H1 (cell line): ENCODE data around the gene CXXC5. TPM values are rescaled to one million over a fixed set of nuclear protein-coding genes. Genes with fewer than 3 reads are reported as not detected.
"Not testable (repeated sequence)": the region's sequence is repeated elsewhere in the genome, so short reads cannot be mapped to it uniquely, and the experiment has no call there.

ENCODE experiments used
- CTCF ChIA-PET: fragments of 300-600 bp; sonication (Branson Sonifier 250); formaldehyde crosslinking; loops from one replicate; lab custom pipeline; 2021; ENCODE audit not compliant: partially characterized antibody; lab: Charles Lee
- POLR2A ChIA-PET: fragments of 300-600 bp; sonication (Branson Sonifier 250); formaldehyde crosslinking; loops from one replicate; lab custom pipeline; 2021; ENCODE audit warnings: inconsistent platforms; ENCODE audit not compliant: partially characterized antibody; lab: Charles Lee
- DNase-seq, 2 experiments: peaks; one replicate each; pipeline versions ENCODE4 v3.0.0 to v3.0.0-alpha.2; 2010 to 2022; ENCODE audit warnings: low spot score in 2 of 2, low read depth in 1 of 2, mixed read lengths in 1 of 2
- FAIRE-seq: peaks from 2 replicates; lab custom pipeline; 2011; peaks lifted over from hg19 to GRCh38; lab: Jason Lieb, UNC
- H2AFZ ChIP-seq: 2 replicates; pipeline ENCODE4 v1.8.1; 2012; ENCODE audit warnings: low read length, inconsistent platforms
- H2AK5ac ChIP-seq: 2 replicates; pipeline ENCODE4 v1.6.1; 2013; ENCODE audit warnings: low read depth, low read length
- H2BK120ac ChIP-seq: replicated peaks from 2 replicates; pipeline ENCODE3; 2013; ENCODE audit warnings: low read depth, low read length, inconsistent platforms
- H2BK12ac ChIP-seq: 2 replicates; pipeline ENCODE4 v1.6.1; 2013; ENCODE audit warnings: low read depth, low read length
- H2BK15ac ChIP-seq: 2 replicates; pipeline ENCODE4 v1.6.1; 2013; ENCODE audit warnings: low read length
- H2BK20ac ChIP-seq: 2 replicates; pipeline ENCODE4 v1.6.1; 2013; ENCODE audit warnings: low read length
- H2BK5ac ChIP-seq: 2 replicates; pipeline ENCODE4 v1.6.1; 2013; ENCODE audit warnings: low read depth, low read length
- H3K14ac ChIP-seq: 2 replicates; pipeline ENCODE4 v1.6.1; 2013; ENCODE audit warnings: inconsistent platforms; ENCODE audit not compliant: insufficient read length
- H3K18ac ChIP-seq: 2 replicates; pipeline ENCODE4 v1.6.1; 2013; ENCODE audit warnings: low read length; ENCODE audit errors: extremely low read depth
- H3K23ac ChIP-seq: 2 replicates; pipeline ENCODE4 v1.6.1; 2013; ENCODE audit warnings: inconsistent platforms; ENCODE audit not compliant: insufficient read length
- H3K23me2 ChIP-seq: 2 replicates; pipeline ENCODE4 v1.6.1; 2013; ENCODE audit warnings: low read depth, low read length
- H3K27ac ChIP-seq: 2 replicates; pipeline ENCODE4 v1.6.1; 2011; ENCODE audit warnings: low read depth, low read length, inconsistent platforms
- H3K27me3 ChIP-seq, 4 experiments: replicated peaks in 1 of 4; 1 replicate in 1 of 4; 2 replicates in 3 of 4; pipeline versions ENCODE4 v1.6.1 to v1.8.1; 2011 to 2013; ENCODE audit warnings: low read length in 3 of 4, mild to moderate bottlenecking in 3 of 4, inconsistent platforms in 2 of 4, mixed read lengths in 2 of 4, moderate library complexity in 1 of 4; ENCODE audit not compliant: control insufficient read depth in 3 of 4, insufficient read depth in 3 of 4; ENCODE audit errors: extremely low read depth in 1 of 4
- H3K36me3 ChIP-seq, 4 experiments: 2 replicates each; pipeline versions ENCODE4 v1.6.1 to v1.8.1; 2011 to 2013; ENCODE audit warnings: mild to moderate bottlenecking in 4 of 4, low read length in 3 of 4, moderate library complexity in 2 of 4, control low read depth in 1 of 4, inconsistent platforms in 1 of 4; ENCODE audit not compliant: insufficient read depth in 4 of 4, control insufficient read depth in 2 of 4
- H3K4ac ChIP-seq: replicated peaks from 2 replicates; pipeline ENCODE3; 2013; ENCODE audit warnings: low read length, low read depth, mixed read lengths, inconsistent platforms; ENCODE audit not compliant: insufficient read length
- H3K4me1 ChIP-seq, 4 experiments: replicated peaks in 1 of 4; 1 replicate in 1 of 4; 2 replicates in 3 of 4; pipeline versions ENCODE4 v1.6.1 to v1.8.1; 2011 to 2013; ENCODE audit warnings: low read length in 3 of 4, inconsistent platforms in 2 of 4, mixed read lengths in 1 of 4; ENCODE audit not compliant: insufficient read depth in 4 of 4, control insufficient read depth in 3 of 4
- H3K4me2 ChIP-seq, 2 experiments: 2 replicates each; pipeline versions ENCODE4 v1.6.1 to v1.8.1; 2011 to 2013; ENCODE audit warnings: low read depth in 2 of 2, low read length in 2 of 2, control low read depth in 1 of 2, inconsistent platforms in 1 of 2, mild to moderate bottlenecking in 1 of 2; ENCODE audit not compliant: insufficient read depth in 1 of 2
- H3K4me3 ChIP-seq, 4 experiments: fragments of 200-600, 300-600 bp in 1 of 4; sonication (generic), shearing (Covaris generic), sonication (Bioruptor Twin) in 1 of 4; 2 replicates each; pipeline versions ENCODE4 v1.5.1 to v1.8.1; 2011 to 2016; ENCODE audit warnings: low read length in 4 of 4, low read depth in 3 of 4, control low read depth in 2 of 4, inconsistent platforms in 2 of 4, mild to moderate bottlenecking in 2 of 4, mixed read lengths in 1 of 4, moderate library complexity in 1 of 4; ENCODE audit not compliant: insufficient read depth in 2 of 4; ENCODE audit errors: extremely low read depth in 1 of 4
- H3K56ac ChIP-seq: replicated peaks from 2 replicates; pipeline ENCODE3; 2013; ENCODE audit warnings: low read depth, mild to moderate bottlenecking, mixed read lengths, low read length, inconsistent platforms; ENCODE audit not compliant: insufficient read length
- H3K79me1 ChIP-seq: 2 replicates; pipeline ENCODE4 v1.6.1; 2013; ENCODE audit warnings: low read depth, low read length, control low read depth
- H3K79me2 ChIP-seq, 2 experiments: 2 replicates each; pipeline versions ENCODE4 v1.6.1 to v1.8.1; 2012 to 2013; ENCODE audit warnings: low read length in 2 of 2, mild to moderate bottlenecking in 2 of 2, inconsistent platforms in 1 of 2; ENCODE audit not compliant: insufficient read depth in 2 of 2, control insufficient read depth in 1 of 2
- H3K9ac ChIP-seq, 4 experiments: replicated peaks in 1 of 4; 1 replicate in 1 of 4; 2 replicates in 3 of 4; pipeline versions ENCODE4 v1.6.1 to v1.8.1; 2011 to 2013; ENCODE audit warnings: low read depth in 3 of 4, low read length in 3 of 4, control low read depth in 2 of 4, mild to moderate bottlenecking in 2 of 4, moderate library complexity in 2 of 4, inconsistent platforms in 1 of 4; ENCODE audit errors: extremely low read depth in 1 of 4
- H3K9me3 ChIP-seq, 2 experiments: 2 replicates each; pipeline versions ENCODE4 v1.6.1 to v1.8.1; 2012 to 2013; ENCODE audit warnings: mild to moderate bottlenecking in 2 of 2, moderate library complexity in 2 of 2, control low read depth in 1 of 2, inconsistent platforms in 1 of 2, low read depth in 1 of 2, low read length in 1 of 2, mixed read lengths in 1 of 2; ENCODE audit not compliant: insufficient read depth in 2 of 2
- H4K20me1 ChIP-seq, 2 experiments: replicated peaks in 1 of 2; 2 replicates each; pipeline versions ENCODE3 to v1.8.1; 2011 to 2013; ENCODE audit warnings: inconsistent platforms in 2 of 2, low read length in 2 of 2, mild to moderate bottlenecking in 1 of 2; ENCODE audit not compliant: insufficient read depth in 2 of 2, control insufficient read depth in 1 of 2
- H4K5ac ChIP-seq: 2 replicates; pipeline ENCODE4 v1.6.1; 2013; ENCODE audit warnings: low read length, low read depth, mixed read lengths, inconsistent platforms; ENCODE audit not compliant: insufficient read length
- H4K8ac ChIP-seq: 2 replicates; pipeline ENCODE4 v1.8.0; 2013; ENCODE audit warnings: mild to moderate bottlenecking, moderate library complexity, low read length, inconsistent platforms; ENCODE audit not compliant: insufficient read depth; ENCODE audit errors: extremely low read depth
- H4K91ac ChIP-seq: replicated peaks from 2 replicates; pipeline ENCODE3; 2013; ENCODE audit warnings: low read length, mixed read lengths, inconsistent platforms; ENCODE audit not compliant: insufficient read length
- WGBS, 2 experiments: shearing (Covaris generic) in 1 of 2; methylation state at CpG; one replicate each; pipeline versions ENCODE4 v1.1.6 to v1.1.7; 2013 to 2015; ENCODE audit warnings: low lambda C conversion rate in 2 of 2, mixed read lengths in 2 of 2, inconsistent platforms in 1 of 2, low coverage in 1 of 2, missing lambda C conversion rate in 1 of 2; ENCODE audit not compliant: insufficient replicate concordance in 2 of 2, insufficient coverage in 1 of 2, insufficient read length in 1 of 2; ENCODE audit errors: extremely low coverage in 1 of 2, missing lambda C conversion rate in 1 of 2; 5-methylcytosine and 5-hydroxymethylcytosine counted together
- polyA plus RNA-seq, 7 experiments: library from polyadenylated mRNA; depleted of rRNA in 3 of 7; stranded (reverse) in 5 of 7; unstranded in 2 of 7; fragments of >200 nt in 5 of 7; fragments of 200-250 nt in 2 of 7; gene quantifications; 1 replicate in 5 of 7; 2 replicates in 1 of 7; 4 replicates in 1 of 7; pipeline versions ENCODE4 v1.2.1 to v1.2.3, GENCODE V29; 2011 to 2013; ENCODE audit warnings: missing spikeins in 2 of 7, mixed read lengths in 2 of 7
- total RNA-seq: library from RNA; stranded (reverse); fragmentation: NEBNext Ultra II Directional; extraction: Animal tissue kit (Norgen Biotek cat#: 25700); gene quantifications from 2 replicates; pipeline ENCODE4 v1.2.1, GENCODE V29; 2021

Gene CXXC5
- total and polyA plus RNA-seq, 2 of the 8 experiments (the other 6 are each of a cell fraction or from before 2014, with no cell fraction given): 61.4 to 74.0 TPM

DNA sequence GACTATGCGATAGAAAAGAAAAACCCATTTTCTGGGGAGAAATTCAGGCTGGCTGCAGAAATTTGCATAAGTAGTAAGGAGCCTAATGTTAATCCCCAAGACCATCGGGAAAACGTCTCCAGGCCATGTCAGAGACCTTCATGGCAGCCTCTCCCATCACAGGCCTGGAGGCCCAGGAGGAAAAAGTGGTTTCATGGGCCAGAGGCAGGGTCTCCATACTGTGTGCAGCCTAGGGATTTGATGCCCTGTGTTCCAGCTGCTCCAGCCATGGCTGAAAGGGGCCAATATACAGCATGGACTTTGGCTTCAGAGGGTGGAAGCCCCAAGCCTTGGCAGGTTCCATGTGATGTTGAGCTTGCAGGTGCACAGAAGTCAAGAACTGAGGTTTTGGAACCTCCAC is 71.8 kb downstream of the CXXC5 start:
- not testable (repeated sequence) for H3K79me2 ChIP-seq, H2BK5ac ChIP-seq, H4K5ac ChIP-seq, H3K4me3 ChIP-seq, H3K36me3 ChIP-seq, H2AFZ ChIP-seq, DNase-seq, H3K23ac ChIP-seq, H3K9ac ChIP-seq, H3K4me1 ChIP-seq, H3K27ac ChIP-seq, H3K18ac ChIP-seq, H3K4me2 ChIP-seq, H3K14ac ChIP-seq, H4K91ac ChIP-seq, H3K79me1 ChIP-seq, H2BK12ac ChIP-seq, H4K8ac ChIP-seq, H3K27me3 ChIP-seq, H2BK15ac ChIP-seq, H2BK20ac ChIP-seq, H3K56ac ChIP-seq, H2AK5ac ChIP-seq, H3K23me2 ChIP-seq, H4K20me1 ChIP-seq, FAIRE-seq, H3K4ac ChIP-seq, H2BK120ac ChIP-seq
- ChIA-PET CTCF (interaction anchor here (0.9 to 1.2 kb wide), 3 partner anchors 8 to 86 kb away, joined by 3 to 7 read pairs (median 4); no protein-coding TSS in a partner anchor), POLR2A (interaction anchor here (1.2 to 1.5 kb wide), 2 partner anchors 19 to 26 kb away, joined by 3 read pairs; no protein-coding TSS in a partner anchor)
- peaks cover 7 to 16% of the 10 kb centered on the region in 2 experiments; a peak in 2 of 4 replicates for H3K9me3 ChIP-seq
- 84% methylated on average over 3 of the region's 3 CpGs; no CpG with 5 or more reads in 1 of the 2 experiments for WGBS, 2 experiments
